ENCODE results near the gene PMP22.

- TF ChIP-seq, protein P1, sequence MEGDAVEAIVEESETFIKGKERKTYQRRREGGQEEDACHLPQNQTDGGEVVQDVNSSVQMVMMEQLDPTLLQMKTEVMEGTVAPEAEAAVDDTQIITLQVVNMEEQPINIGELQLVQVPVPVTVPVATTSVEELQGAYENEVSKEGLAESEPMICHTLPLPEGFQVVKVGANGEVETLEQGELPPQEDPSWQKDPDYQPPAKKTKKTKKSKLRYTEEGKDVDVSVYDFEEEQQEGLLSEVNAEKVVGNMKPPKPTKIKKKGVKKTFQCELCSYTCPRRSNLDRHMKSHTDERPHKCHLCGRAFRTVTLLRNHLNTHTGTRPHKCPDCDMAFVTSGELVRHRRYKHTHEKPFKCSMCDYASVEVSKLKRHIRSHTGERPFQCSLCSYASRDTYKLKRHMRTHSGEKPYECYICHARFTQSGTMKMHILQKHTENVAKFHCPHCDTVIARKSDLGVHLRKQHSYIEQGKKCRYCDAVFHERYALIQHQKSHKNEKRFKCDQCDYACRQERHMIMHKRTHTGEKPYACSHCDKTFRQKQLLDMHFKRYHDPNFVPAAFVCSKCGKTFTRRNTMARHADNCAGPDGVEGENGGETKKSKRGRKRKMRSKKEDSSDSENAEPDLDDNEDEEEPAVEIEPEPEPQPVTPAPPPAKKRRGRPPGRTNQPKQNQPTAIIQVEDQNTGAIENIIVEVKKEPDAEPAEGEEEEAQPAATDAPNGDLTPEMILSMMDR (IDR thresholded peaks at IDR 0.05 in 4 of 5, conservative IDR thresholded peaks at IDR 0.05 in 1 of 5) = no peak
- TF ChIP-seq POLR2A (IDR thresholded peaks at IDR 0.05) = no peak
These were observed 19.0 kb upstream of the PMP22 start for GRCh38 chr17:15284107-15284506.

Data from gastrocnemius medialis (tissue), 4 donors.